ENCODE data around the gene HNRNPU.

The HNRNPU gene

GRCh38 chr1:244862699-244863490 lies 1.4 kb downstream of the HNRNPU start:
- DNase-seq (ENCODE audit: low read depth in 2 of 2): peak; percentile 96 to 98

DNA sequence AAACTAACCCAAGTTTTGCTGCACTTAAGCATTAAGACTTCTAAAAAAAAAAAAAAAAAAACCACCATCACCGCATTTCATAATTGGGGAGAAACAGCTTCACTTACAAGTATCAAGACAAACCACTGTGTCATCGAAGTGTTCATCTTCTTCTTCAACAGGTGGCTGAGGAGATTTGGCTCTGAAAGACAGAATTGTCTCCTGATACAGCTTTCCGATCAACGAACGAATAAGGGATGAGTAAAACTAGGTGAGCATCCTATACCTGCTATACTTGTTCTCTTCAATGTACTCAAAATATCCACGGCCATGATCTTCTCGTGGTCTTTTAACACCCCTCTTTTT lies 2.0 kb downstream of the HNRNPU start:
- DNase-seq (ENCODE audit: low read depth in 2 of 2): no peak

DNA sequence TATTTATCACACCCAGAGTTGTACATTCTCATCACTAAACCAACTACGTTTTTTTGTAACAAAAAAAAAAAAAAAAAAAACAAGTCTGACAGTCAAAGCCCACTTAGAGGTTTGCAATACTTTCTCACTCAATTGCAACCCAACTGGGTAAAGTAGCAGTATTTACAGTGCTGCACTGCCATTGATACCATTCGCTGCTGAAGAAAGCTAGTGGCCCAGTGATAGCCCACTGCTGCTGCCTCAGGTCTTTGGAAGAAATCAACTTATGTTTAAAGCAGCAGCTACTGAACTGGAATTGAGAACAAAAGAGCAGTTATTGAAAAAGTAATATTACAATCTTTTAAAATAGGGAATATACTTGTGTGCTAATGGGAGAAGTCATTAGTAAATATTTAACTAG lies 2.7 kb downstream of the HNRNPU start:
- DNase-seq (ENCODE audit: low read depth in 2 of 2): no peak

- no peak for DNase-seq (ENCODE audit: low read depth in 2 of 2)
These were observed 3.3 kb downstream of the HNRNPU start for GRCh38 chr1:244860914-244861610.

GRCh38 chr1:244860078-244860477 lies 4.3 kb downstream of the HNRNPU start:
- DNase-seq (ENCODE audit: low read depth in 2 of 2): no peak

GRCh38 chr1:244858357-244858756 lies 6.0 kb downstream of the HNRNPU start:
- no peak for DNase-seq (ENCODE audit: low read depth in 2 of 2)

DNA sequence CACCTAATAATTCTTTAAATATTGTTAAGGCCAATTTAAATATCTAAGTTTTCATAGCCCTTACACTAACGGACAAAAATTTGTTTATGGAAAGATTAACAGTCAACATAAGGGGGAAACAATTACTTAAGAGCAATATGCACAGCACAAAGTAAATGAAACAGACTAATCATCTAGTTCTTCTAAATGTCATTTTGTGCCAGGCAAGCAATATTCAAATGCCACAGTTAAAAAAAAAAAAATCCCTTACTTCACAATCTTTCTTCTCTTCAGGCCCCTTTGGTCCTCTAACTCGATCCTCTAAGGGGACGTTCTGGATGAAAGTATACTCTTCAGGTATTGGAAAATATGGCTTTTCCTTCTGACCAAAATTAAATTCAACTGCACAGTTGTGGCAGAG lies 6.6 kb downstream of the HNRNPU start:
- no peak for DNase-seq (ENCODE audit: low read depth in 2 of 2)

DNA sequence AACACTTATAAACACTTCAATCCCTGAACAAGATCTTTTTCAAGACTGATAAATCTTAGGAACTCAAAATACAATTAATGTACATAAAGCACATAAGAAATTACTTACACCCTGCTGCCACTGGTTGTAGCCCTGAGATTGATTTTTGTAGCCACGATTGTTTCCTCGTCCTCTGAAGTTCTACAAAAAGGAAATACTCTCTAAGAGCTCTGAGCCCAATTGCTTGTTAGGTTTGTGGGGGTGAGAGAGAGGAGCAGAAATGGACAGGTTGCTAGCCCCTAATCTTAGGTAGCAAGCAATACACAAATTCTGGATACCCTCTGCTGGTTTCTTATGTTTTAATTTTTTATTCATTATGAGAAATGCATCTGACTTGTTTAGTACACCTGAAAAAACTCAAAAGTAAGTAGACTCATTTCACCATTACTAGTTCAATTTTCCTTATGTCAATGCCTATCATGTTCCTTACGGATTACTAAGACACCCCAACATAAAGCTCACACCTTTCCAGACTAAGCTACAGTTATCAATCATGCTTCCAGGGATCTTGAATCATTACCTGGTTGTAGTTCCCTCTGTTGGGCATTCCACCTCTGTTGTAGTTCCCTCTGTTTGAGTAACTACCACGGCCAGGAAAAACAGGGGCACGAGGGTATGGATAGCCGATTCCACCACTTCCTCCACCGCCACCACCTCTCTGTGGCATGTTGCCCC lies 9.3 kb downstream of the HNRNPU start:
- DNase-seq (ENCODE audit: low read depth in 2 of 2): no peak

DNA sequence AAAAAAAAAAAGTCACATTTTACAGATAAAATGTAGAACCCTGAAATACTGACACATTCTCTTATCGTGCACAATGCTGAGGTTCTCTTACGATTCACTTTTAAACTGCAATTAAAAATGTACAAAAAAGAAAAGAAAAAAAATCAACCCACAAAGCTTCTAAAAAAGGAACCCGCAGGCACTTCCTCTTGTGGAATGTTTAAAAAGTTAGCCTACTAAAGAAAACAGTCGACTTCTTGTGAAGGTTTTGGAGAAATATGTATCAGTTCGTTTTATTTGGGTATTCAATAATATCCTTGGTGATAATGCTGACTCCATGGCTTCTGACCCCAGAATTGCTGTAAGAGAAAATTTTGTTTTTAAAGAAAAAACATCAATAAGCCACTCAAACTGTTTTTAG lies 10.2 kb downstream of the HNRNPU start:
- no peak for DNase-seq (ENCODE audit: low read depth in 2 of 2)

DNA sequence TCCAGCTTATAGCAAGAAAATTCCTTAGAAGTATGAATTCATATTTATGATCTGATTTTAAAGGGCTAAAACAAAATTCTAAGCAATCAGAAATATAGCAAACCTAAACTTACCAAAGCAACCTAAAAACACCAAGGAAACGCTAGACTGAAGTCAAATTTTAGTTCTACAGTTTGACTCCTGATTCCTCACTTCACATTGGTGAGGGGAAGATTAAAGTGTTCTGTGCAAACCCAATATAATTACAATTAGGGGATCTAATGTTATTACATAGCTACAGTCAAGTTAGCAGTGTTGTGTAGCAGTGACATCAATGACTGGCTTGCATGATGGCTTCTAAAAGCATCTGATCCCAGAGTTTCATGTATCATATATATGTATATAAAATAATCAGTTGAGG lies 11.6 kb downstream of the HNRNPU start:
- DNase-seq (ENCODE audit: low read depth in 2 of 2): no peak

DNA sequence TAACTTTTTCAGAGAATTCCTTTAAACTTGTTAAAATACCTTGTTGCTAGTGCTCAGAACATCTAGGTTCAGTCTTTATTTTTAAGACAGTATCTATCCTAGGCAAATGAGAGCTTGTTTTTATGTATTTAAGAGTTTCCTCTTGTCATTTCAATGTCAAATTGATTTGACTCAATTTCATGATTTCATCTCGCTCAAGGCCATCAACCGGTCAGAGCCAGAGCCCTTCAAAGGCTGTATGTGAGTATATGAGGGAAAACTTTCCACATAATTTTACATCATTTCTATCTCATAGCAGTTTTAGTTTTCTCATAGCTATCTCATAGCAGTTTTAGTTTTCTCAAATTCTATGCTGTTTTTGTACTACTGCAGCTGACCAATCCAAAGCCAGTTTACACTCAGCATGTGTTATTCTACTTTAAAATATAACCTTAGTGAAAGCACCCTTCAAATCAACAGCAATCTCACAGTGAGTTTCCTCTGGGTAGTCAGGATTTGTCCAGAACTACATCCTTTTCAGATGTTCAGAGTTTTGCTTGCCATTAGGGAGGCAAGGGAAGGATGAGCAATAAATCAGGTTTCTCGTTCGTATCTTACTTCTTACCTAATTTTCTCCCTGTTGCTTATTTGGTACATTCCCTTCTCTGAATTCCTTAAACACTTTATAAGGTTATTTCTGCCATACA lies 12.7 kb downstream of the HNRNPU start:
- DNase-seq (ENCODE audit: low read depth in 2 of 2): no peak

DNA sequence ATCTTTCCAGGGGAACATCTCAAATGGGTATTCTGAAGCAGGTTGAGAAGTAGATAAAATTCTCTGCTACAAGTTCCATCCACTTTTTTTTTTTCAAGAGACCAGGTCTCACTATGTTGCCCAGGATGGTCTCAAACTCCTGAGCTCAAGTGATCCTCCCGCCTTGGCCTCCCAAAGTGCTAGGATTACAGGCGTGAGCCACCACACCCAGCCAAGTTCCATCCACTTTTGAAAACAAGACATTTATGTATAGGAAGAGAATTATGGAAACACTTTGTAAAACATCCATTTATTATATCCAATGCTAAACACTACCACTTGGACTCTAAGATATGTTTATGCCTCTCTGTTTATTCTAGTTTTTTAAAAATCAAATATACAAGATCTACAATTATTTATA lies 13.4 kb downstream of the HNRNPU start:
- DNase-seq (ENCODE audit: low read depth in 2 of 2): no peak

GRCh38 chr1:244850099-244850852 lies 14.1 kb downstream of the HNRNPU start:
- DNase-seq (ENCODE audit: low read depth in 2 of 2): no peak

DNA sequence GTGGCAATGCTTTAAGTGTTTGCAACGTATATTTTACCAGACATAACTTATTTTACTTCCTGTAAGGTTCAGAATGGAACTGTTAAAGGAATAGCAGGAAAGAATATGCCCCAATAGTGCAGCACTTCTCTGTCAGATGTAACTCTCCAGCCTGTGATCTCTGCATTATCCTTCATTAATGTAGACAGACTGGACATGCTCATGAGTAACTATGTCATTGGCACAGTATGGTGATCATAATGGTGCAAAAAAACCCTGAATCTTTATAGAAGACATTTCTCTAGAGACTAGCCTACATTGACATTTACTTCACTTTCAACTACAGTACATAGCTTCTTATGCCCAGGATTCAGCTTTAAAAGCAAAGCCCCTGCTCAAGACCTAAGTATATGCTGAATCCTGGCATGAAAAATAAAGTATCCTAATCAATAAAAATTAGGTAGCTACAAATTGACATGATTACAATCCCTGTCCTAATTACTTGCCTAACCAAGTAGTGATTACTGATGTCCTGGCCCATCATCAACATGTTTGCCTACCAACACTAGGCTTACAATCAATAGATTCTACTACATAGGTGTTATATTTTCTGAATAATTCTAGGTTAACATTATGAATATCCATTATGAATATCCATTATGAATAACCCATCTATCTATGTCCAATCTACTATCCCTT lies 15.0 kb downstream of the HNRNPU start:
- DNase-seq (ENCODE audit: low read depth in 2 of 2): no peak

GRCh38 chr1:244846653-244847052 lies 17.7 kb downstream of the HNRNPU start:
- DNase-seq (ENCODE audit: low read depth in 2 of 2): no peak

DNA sequence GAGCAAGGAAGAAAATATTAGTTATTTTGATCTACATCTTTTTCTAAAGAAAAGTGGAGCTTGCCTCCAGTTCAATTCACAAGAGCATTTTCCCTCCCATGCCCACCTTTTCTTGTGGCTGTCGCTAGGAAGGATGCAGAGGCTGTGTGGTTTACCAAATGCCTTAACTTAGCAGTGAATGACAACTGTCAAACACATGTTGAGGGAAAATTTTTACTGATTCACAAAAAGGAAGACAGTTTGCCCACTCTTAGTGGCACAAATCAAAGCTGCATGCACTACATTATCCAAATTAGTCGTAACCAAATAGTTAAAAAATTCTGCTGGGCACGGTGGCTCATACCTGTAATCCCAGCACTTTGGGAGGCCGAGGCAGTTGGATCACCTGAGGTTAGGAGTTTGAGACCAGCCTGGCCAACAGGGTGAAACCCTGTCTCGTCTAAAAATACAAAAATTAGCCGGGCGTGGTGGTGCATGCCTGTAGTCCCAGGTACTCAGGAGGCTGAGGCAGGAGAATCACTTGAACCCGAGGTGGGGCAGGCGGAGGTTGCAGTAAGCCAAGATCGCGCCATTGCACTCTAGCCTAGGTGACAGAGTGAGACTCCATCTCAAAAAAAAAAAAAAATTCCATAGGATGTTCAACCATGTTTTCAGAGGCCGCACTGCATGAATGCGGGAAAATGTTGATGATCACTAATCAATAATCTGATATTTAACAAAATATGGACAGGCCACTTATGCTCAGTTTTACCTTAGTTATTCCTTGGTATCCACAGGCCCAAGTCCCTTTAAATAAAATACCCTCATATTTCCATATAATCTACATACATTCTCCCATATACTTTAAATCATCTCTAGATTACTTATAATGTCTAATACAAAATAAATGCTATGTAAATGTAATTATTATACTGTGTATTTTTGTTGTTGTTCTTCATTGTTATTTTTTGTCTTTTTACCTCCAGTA lies 19.9 kb downstream of the HNRNPU start:
- DNase-seq (ENCODE audit: low read depth in 2 of 2): no peak

GRCh38 chr1:244843148-244843978 lies 21.0 kb downstream of the HNRNPU start:
- DNase-seq (ENCODE audit: low read depth in 2 of 2): no peak

DNA sequence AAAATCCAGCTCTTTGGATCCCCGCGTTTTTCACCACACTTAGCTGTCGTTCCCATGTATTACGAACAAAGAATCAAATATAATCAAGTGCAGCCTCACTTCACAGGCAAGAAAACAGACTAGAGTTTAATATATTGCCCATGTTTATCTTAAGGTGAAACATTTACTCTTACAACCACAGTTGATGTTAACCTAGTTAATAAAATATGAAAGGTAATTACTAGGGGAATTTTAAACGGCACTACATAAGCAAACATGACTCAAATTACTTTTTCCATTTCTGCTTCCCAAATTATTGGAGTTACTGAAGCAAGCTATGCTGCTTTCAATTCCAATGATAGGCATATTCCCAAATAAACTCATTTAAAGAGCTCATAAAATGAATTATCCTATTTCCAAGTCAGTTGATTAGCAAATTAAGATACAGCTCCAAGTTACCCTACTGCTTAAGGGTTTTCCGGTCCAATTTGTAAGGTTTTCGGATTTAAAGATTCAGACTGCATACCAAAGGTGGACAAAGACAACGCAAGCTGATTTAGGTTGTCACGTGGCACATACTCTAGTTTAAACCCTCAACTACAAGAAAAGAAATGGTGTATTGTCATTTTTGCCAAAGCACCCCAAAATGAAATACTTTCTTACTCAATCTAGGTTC lies 22.9 kb downstream of the HNRNPU start:
- DNase-seq (ENCODE audit: low read depth in 2 of 2): no peak
